Measurements from ENCODE around the gene UQCC5.

Gene UQCC5, protein sequence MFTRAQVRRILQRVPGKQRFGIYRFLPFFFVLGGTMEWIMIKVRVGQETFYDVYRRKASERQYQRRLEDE

DNA sequence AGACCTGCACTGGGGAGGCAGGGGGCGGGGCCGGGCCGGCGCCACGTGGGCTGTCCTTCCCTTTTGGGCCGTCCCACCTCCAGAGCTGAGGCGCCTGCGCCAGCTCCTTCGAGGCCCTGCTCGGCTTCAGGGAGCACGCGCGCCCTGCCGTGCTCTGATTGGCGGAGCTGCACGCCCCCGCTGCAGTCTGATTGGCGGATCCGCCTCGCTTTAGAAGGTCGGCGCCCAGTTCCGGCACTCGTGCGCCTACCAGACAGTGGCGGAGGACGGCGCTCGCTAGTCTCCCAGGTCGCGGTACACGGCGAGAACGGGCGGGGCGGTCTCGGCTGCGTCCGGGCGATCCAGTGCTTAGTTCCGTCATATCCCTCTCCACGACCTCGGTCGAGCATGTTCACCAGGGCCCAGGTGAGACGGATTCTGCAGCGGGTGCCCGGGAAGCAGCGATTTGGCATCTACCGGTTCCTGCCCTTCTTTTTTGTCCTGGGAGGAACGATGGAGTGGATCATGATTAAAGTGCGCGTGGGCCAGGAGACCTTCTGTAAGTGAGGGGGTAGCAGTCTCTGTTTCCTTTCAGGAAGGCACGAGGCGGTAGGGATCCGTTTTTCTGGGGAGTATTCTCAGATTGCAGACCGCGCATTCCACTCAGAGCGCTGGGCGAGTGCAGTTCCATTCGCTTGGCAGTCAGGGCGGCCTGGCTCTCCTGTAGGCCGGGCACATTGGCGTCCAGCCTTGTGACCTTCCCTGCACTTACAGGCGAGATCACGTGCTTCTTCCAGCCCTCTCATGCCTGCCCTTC lies at the start of gene UQCC5:
Gene UQCC5 (plus strand): TSS at position 237 of the 796 bp plus-strand sequence. CDS start 151 bp downstream, at position 388.
- peak; percentile 98 for DNase-seq (ENCODE audit: low read depth)

DNA sequence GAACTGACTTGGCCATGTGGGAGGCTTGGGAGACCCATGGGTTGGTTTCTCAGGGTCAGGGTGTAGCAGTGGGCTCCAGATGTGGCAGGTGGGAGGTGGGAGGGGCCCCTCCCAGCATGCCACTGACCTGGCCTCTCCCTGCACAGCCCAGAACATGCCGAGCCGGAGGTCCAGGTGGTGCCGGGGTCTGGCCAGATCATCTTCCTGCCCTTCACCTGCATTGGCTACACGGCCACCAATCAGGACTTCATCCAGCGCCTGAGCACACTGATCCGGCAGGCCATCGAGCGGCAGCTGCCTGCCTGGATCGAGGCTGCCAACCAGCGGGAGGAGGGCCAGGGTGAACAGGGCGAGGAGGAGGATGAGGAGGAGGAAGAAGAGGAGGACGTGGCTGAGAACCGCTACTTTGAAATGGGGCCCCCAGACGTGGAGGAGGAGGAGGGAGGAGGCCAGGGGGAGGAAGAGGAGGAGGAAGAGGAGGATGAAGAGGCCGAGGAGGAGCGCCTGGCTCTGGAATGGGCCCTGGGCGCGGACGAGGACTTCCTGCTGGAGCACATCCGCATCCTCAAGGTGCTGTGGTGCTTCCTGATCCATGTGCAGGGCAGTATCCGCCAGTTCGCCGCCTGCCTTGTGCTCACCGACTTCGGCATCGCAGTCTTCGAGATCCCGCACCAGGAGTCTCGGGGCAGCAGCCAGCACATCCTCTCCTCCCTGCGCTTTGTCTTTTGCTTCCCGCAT lies 49.2 kb upstream of the UQCC5 start:
- DNase-seq (ENCODE audit: low read depth) = no peak

DNA sequence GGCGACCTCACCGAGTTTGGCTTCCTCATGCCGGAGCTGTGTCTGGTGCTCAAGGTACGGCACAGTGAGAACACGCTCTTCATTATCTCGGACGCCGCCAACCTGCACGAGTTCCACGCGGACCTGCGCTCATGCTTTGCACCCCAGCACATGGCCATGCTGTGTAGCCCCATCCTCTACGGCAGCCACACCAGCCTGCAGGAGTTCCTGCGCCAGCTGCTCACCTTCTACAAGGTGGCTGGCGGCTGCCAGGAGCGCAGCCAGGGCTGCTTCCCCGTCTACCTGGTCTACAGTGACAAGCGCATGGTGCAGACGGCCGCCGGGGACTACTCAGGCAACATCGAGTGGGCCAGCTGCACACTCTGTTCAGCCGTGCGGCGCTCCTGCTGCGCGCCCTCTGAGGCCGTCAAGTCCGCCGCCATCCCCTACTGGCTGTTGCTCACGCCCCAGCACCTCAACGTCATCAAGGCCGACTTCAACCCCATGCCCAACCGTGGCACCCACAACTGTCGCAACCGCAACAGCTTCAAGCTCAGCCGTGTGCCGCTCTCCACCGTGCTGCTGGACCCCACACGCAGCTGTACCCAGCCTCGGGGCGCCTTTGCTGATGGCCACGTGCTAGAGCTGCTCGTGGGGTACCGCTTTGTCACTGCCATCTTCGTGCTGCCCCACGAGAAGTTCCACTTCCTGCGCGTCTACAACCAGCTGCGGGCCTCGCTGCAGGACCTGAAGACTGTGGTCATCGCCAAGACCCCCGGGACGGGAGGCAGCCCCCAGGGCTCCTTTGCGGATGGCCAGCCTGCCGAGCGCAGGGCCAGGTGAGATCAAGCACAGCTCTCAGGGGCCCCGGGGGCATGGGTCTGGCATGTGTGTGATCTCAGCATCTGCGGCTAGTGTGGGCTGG lies 48.4 kb upstream of the UQCC5 start:
- no peak for DNase-seq (ENCODE audit: low read depth)

DNA sequence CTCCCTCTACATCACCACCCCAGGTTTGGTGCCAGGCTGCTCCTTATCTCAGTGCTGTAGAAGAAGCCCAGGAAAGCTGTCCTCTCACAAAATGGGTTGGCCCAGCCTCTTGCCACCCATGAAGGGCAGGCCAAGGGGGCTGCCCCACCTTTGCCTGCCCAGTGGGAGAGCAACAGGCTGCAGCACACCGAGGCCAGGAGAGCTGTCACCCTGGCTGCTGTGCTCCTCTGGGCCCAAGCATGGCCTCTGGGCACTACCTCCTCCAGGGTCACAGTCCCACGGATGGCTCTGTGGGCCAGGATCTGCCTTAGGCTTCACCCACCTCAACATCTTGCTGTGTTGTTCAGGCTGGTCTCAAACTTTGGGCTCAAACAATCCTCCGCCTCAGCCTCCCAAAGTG lies 47.7 kb upstream of the UQCC5 start:
- DNase-seq (ENCODE audit: low read depth) = no peak

DNA sequence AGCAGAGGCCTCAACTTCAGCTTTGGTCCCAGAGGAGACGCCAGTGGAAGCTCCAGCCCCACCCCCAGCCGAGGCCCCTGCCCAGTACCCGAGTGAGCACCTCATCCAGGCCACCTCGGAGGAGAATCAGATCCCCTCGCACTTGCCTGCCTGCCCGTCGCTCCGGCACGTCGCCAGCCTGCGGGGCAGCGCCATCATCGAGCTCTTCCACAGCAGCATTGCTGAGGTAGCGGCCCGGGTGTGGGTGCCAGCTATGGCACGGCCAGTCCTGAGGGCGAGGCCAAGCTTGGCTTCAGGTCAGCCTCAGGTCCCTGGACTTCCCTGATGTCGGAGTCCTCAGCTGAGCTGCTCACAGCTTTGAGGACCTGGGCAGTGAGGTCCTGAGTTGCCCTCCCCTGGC lies 47.0 kb upstream of the UQCC5 start:
- DNase-seq (ENCODE audit: low read depth) = no peak

DNA sequence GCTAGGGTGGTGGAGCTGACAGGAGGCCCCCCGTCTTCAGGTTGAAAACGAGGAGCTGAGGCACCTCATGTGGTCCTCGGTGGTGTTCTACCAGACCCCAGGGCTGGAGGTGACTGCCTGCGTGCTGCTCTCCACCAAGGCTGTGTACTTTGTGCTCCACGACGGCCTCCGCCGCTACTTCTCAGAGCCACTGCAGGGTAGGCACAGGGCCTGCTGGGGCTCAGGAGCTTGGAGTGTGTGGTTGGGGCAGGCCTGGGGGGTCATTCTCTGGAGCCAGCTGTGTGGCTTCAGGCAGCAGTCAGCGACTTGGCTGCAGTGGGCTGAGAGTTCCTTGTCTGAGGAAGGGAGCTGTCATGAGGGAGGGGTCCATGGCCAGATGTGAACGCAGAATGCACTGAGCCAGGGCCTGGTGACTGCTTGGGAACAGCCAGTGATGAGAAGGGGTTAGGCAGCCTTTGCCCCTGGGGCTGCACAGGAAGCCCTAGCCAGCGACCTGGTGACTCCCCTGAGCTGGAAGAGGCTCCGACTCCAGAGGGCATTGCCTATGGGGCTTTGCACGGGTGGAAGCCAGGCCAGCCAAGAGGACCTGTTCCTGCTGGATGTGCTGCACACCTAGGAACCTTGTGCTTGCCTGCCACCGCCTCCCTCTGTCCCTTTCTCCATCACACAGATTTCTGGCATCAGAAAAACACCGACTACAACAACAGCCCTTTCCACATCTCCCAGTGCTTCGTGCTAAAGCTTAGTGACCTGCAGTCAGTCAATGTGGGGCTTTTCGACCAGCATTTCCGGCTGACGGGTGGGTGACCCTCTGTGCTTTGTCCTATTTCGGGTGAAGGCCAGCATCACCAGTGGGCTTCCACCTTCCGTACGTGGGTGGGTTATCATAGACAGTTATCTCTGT lies 46.1 kb upstream of the UQCC5 start:
- no peak for DNase-seq (ENCODE audit: low read depth)

DNA sequence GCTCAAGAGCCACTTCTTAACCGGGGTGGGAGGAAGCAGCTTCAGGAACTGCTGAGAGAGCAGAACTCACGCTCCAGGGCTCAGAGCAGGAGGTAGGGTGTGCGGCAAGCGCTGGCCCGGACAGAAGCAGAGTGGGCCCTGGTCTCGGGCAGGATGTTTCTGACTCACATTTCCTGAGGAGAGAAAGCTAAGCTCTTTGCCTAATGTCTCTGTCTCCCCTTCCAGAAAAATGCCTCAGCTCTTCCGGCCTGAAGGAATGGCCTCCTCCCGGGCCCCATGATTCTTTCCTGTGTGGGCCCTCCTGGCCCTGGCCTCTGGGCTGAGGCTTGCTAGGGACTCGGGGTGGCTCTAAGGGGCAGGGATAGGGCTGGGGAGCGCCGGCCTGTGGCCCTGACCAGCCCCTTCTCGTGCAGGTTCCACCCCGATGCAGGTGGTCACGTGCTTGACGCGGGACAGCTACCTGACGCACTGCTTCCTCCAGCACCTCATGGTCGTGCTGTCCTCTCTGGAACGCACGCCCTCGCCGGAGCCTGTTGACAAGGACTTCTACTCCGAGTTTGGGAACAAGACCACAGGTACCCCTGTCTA lies 45.4 kb upstream of the UQCC5 start:
- peak; percentile 88 for DNase-seq (ENCODE audit: low read depth)

DNA sequence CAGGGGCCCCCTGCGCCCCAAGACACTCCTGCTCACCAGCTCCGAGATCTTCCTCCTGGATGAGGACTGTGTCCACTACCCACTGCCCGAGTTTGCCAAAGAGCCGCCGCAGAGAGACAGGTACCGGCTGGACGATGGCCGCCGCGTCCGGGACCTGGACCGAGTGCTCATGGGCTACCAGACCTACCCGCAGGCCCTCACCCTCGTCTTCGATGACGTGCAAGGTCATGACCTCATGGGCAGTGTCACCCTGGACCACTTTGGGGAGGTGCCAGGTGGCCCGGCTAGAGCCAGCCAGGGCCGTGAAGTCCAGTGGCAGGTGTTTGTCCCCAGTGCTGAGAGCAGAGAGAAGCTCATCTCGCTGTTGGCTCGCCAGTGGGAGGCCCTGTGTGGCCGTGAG lies 44.3 kb upstream of the UQCC5 start:
- DNase-seq (ENCODE audit: low read depth) = no peak

DNA sequence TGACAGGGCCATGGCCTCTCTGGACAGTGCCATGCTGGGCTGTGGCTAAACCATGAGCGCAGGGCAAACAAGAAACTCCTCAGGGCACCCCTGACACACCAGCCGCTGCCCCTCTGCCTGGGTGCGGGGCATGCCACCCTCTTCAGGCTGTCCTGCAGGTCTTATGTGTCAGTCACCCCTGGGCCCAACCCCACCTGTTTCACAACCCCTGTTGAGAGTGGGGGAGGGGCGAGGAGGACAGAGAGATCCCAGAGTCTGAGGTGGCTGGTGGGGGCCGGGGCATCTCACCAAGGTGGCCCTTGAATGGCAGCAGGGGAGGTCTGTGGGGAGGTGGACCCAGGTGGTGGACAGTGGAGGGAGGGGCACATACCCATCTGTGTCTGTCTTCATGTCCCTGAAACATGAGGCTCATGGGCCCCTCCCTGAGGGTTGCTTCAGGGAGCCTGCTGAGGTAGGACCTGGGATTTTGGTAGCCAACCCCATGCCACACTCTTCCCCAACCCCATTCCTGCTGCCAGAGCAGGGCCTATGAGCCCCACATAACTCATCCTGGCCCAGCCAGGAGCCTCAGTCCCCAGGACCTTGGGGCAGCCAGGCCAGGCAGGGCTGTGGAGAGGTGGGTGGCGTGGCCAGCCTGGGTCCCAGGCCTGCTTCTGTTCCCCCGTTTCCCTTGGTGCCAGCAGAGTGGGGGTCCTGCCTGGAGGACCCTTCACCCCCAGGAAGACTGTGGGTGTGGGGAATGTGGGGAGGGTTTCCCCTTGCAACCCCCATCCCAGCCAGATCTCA lies 43.0 kb upstream of the UQCC5 start:
- DNase-seq (ENCODE audit: low read depth) = no peak

DNA sequence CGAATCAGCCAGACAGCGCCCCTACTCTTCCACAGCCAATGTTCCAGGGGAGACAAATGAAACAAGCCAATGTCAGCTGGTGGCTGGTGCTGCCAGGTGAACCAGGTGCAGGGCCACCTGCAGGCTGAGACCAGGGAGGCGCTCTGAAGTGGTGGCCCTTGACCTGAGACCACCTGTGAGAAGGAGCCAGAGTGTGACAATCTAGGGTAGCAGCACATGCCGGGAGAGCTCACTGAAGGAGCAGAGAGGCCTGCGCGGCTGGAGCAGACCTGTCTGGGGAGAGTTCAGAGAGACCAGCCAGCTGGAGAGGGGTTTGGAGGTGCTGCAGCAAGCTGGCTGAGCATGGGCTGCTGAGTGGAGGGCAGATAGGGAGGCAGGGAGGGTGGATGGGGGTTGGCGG lies 42.0 kb upstream of the UQCC5 start:
- DNase-seq (ENCODE audit: low read depth) = no peak

DNA sequence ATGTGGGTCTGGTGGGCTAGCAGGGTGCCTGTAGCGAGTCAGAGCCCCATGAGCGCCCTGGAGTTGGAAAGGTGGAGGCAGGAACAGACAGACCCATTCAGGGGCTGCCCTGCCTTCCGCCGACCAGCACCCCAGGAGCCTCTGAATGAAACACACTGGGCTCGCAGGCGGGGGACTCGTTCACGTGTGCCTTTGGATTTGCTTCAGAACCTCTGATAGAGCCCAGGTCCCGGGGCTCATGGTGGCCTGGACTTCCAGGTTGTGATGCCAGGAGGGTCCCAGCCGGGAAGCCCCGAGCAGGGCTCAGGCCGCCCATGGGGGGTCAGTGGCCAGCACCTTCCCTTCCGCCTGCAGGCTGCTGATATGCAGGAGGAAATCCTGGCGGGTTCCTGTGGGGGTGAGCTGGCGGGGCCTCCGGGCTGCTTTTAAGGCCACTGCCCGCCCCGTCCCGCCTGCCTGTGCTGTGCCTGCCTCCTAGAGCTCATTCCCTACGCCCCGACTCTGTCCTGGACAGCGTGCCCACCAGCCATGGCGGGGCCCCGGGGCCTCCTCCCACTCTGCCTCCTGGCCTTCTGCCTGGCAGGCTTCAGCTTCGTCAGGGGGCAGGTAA lies 41.4 kb upstream of the UQCC5 start, which contains the start of gene STAB1:
Gene STAB1 (plus strand): TSS at position 453 of the 610 bp plus-strand sequence. CDS start 76 bp downstream, at position 529.
- DNase-seq (ENCODE audit: low read depth) = no peak

DNA sequence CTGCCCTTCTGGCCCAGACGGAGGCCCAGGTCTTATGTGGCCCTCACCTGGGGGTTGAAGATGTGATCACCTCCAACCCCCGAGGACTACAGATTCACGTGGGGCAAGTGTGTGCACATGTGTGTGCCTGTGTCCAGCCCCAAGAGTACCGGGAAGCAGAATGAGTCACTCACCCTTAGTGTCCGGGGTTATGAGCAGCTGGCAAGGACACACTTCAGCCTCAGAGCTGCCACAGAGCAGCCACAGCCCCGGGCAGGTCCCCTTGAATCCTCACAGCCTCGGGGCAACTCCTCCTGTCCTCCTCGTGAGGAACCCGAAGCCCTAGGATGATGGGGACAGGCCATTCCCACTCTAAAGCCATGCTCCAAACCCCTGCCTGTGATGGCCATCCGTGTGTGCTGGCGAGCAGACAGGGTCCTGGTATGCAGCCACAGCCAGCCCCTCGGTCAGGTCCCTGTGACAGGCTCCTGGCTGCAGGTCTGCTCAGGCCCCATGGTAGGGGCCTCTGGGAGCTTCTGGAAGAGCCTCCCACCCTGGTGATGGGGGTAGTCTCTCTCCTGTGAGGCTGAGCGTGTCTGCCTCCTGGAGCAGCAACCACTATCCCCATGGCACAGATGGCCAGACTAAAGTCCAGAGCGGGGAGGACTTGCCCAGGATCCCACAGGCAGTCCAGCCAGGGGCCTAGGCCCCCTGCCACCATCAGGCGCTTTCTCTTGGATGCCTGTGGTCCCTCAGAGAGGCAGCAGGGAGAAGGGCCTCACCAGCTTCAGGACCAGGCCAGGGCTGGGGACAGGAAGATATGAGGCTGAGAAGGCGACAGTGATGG lies 40.4 kb upstream of the UQCC5 start:
- peak; percentile 71 for DNase-seq (ENCODE audit: low read depth)

DNA sequence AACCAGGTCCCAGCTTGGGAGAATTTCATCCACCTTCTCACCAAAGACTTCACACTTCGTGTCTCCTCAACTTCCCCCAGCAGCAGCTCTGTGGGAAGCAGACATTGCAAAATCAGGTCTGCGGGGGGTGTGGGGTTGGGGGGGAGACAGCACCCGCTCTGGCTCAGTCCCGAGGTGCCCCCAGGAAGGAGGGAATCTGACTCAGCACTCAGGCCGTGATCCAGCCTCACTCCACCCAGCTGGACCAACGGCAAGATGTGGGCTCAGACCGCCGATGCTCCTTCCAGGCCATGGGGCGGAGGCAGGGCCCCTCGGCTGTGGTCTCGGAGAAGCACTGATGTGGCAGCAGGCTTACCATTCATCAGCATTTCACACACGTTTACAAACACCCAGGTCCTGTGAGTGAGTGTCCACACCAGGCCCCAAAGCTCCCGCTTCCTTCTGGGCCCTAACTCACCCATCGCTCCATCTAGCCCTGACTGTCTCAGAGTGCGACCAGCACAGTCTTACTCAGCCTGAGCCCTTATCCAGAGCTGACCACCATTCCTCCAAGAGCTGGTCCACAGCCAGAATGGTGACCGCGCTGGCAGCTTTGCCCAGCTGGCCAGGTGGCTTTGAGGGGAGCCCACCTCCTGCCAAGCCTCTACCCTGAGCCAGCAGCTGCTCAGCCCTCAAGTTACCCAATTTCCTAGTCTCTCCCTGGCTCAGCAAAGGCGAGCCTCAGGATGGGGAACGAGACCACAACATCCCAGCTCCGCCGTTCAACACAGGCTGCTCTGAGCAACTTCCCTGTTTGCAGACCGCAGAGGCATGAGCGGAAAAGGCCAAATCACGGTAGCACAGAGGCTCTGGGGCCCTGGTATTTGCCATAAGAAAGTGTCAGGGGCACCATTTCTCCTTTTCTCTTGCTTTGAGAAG lies 38.0 kb upstream of the UQCC5 start:
- DNase-seq (ENCODE audit: low read depth) = peak; percentile 54

DNA sequence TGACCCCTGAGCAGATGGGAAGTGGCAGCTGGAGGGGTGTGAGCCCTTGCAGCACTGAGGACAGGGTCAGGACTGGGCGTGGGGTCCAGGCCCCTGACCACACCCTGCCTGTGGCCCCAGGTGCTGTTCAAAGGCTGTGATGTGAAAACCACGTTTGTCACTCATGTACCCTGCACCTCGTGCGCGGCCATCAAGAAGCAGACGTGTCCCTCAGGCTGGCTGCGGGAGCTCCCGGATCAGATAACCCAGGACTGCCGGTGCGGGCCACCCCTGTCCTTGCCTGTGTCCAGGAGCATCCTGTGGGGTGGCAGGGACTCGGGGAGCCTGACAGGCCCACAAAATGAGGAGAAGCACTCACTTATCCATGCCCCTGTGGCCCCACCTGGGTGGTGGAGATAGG lies 35.4 kb upstream of the UQCC5 start:
- no peak for DNase-seq (ENCODE audit: low read depth)

DNA sequence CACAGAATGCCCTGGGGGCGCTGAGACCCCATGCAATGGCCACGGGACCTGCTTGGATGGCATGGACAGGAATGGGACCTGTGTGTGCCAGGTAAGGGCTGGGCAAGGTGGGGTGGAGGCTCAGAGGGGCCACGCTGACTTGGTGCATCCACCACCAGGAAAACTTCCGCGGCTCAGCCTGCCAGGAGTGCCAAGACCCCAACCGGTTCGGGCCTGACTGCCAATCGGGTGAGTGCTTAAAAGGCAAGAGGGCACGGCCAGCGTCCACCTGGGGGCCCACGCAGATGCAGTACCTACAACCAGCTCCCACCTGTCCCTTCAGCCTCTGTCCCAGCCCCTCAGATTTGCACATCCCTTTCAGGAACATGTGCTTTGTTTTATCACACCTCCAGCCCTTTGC lies 34.4 kb upstream of the UQCC5 start:
- DNase-seq (ENCODE audit: low read depth) = no peak

DNA sequence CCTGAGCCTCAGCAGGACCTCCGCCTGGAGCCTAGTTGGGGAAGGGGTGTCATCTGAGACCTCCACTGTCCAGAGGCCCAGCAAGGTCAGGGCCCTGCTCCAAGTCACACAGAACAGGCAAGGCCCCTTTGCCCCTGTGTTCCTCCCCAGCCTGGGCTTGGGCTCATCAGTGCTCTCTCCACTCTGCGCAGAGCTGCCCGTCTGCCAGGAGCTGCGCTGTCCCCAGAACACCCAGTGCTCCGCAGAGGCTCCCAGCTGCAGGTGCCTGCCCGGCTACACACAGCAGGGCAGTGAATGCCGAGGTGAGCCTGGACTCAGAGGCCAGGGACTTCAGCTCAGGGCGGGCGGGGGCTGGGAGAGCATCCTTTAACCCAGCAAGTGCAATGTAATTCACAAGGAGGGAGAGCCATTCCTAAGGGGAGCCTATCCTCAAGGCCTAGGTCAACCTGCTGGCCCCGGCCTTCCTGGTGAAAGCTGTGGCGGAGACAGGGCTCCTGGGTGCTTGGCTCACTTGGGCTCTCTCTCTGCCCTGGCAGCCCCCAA lies 33.5 kb upstream of the UQCC5 start:
- DNase-seq (ENCODE audit: low read depth) = no peak

DNA sequence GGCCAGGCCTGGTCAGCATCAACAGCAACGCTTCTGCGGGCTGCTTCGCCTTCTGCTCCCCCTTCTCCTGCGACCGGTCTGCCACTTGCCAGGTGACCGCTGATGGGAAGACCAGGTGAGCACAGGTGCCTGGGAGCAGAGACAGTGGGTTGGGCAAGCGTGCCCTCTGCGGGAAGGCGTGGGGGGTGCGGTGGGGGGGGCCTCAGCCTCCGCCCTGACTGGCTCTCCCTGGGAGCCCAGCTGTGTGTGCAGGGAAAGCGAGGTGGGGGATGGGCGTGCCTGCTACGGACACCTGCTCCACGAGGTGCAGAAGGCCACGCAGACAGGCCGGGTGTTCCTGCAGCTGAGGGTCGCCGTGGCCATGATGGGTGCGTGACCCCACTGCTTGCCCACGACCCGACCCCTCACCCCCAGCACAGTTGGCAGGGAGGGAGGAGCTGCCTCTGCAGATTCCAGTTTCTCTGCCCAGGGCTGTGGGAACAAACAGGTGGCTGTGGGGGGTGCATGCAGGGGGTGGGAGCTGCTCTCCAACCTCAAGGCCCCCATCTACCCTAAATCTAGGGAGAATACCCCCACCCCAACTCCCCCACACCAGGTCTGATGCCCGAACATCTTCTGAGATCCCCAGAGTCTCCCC lies 32.5 kb upstream of the UQCC5 start:
- no peak for DNase-seq (ENCODE audit: low read depth)
